Ovary (tissue), 9 donors: Measurements from ENCODE around the gene FXYD4. TPM values are rescaled to one million over a fixed set of nuclear protein-coding genes. Genes with fewer than 3 reads are reported as not detected.

ENCODE experiments used
- DNase-seq, 5 donors: peaks; one replicate each; pipeline ENCODE4 v3.0.0-alpha.2; 2019 to 2020
- H3K27ac ChIP-seq, 2 donors: fragments of 200-600 bp; one replicate each; pipeline versions ENCODE4 v1.5.1 to v1.8.0; 2019 to 2022
- H3K27me3 ChIP-seq: fragments of 200-600 bp; one replicate; pipeline ENCODE4 v1.8.0; 2022
- H3K36me3 ChIP-seq: fragments of 200-600 bp; sonication (generic); one replicate; pipeline ENCODE4 v1.5.1; 2019
- H3K4me1 ChIP-seq: one replicate; pipeline ENCODE4 v1.8.1; 2013; ENCODE audit warnings: mild to moderate bottlenecking, moderate library complexity; ENCODE audit not compliant: insufficient read depth
- H3K4me3 ChIP-seq: fragments of 200-600 bp; sonication (generic); one replicate; pipeline ENCODE4 v1.5.1; 2017
- H3K9me3 ChIP-seq, 2 donors: fragments of 200-600 bp in 1 of 2; sonication (generic) in 1 of 2; one replicate each; pipeline versions ENCODE4 v1.5.1 to v1.8.1; 2013 to 2019; ENCODE audit warnings: mild to moderate bottlenecking in 1 of 2, moderate library complexity in 1 of 2
- EP300 ChIP-seq: sonication (generic); formaldehyde crosslinking; IDR thresholded peaks from one replicate; pipeline ENCODE4 v1.6.1; 2017; ENCODE audit warnings: antibody characterized with exemption
- POLR2A ChIP-seq: fragments of 450-650 bp; IDR thresholded peaks from one replicate; pipeline ENCODE4 v1.6.1; 2017; ENCODE audit warnings: antibody characterized with exemption, mild to moderate bottlenecking, moderate library complexity
- WGBS, 3 donors: extraction: QIAGEN DNeasy Blood & Tissue Kit in 1 of 3; methylation state at CpG; one replicate each; pipeline versions ENCODE4 v1.1.5 to v1.1.7; 2013 to 2017; 5-methylcytosine and 5-hydroxymethylcytosine counted together
- intact Hi-C, 4 donors: fragments of 100-400 bp; cut with DNase I; formaldehyde crosslinking; loops; one replicate each; pipeline versions ENCODE4 v1.11.0 to v1.15.1; 2022 to 2023
- polyA plus RNA-seq, 2 donors: library from polyadenylated mRNA; stranded (reverse); fragments of 200-250 nt in 1 of 2; fragments of 350-450 nt in 1 of 2; fragmentation: Illumina TruSeq in 1 of 2; extraction: RNeasy Lipid Tissue Mini Kit (QIAGEN cat#74804) in 1 of 2; gene quantifications; one replicate each; pipeline ENCODE4 v1.2.3, GENCODE V29; 2013 to 2014
- total RNA-seq, 7 donors: library from RNA; depleted of rRNA in 2 of 7; stranded (reverse); fragments of >200 nt in 2 of 7; fragmentation: NEBNext Ultra II Directional in 3 of 7; extraction: Animal tissue kit (Norgen Biotek cat#: 25700) in 3 of 7; gene quantifications; one replicate each; pipeline versions ENCODE4 v1.1.0 to v1.2.4, GENCODE V29; 2016 to 2023
- TF ChIP-seq, protein P1 (sequence below), 3 donors: fragments of 450-650 bp in 2 of 3; fragments of 200-600 bp in 1 of 3; IDR thresholded peaks; one replicate each; pipeline versions ENCODE4 v1.5.1 to v1.8.0; 2016 to 2022; ENCODE audit warnings: antibody characterized with exemption in 3 of 3, mild to moderate bottlenecking in 1 of 3
- donor health status: DM: no; HTN: no; CAD: no; lungs with moderate emphysema.
- donor health status: DM: no; HTN: no; CAD: no.
- donor health status: Bipolar disorder and iron deficiency.
- donor health status: DM: yes; HTN: yes; CAD: no.
- donor health status: DM: no; HTN: no; CAD: no.
- donor health status: DM: yes; HTN: yes; CAD: no.

Gene FXYD4
- total and polyA plus RNA-seq, 9 donors, result not detected

DNA sequence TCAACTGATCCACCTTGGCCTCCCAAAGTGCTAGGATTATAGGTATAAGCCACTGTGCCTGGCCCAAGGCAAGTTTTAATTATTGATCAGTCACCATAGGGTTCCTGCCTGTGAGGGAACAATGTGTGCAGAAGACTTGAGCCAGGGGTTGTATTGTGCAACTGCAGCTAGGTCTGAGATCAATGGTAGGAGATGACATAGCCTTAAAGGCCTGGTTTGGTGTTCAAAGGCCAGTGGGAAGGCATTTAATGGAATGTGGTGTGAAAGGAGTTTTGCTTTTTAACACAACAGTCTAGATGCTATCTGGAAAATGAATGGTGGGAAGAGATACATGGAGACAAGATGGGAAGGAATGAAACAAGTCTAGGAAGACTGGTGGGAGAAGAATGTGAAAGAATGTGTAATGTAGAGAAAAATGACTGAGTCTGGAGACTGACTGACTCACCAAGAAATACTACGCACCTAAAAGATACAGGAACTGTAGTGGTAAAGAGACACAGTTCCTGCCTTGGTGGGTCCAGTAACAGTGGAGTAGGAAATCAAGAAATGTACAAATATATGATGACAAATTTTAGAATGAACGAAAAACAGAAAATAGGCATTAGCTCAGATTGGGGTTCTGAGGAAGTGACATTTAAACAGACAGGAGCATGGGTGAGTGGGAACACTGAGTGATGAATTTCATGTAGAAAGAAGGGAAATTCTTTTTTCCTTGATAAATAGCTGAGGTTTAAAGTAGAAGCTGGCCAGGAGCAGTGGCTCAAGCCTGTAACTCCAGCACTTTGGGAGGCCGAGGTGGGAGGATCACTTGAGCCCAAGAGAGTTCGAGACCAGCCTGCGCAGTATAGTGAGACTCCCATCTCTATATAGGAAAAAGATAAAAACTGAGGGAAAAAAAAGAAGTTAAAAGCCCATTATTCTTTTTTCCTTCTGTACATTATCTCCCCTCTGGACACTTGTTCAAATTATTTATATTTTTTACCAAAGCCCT lies 28.2 kb downstream of the FXYD4 start:
- Histone ChIP-seq H3K36me3 (no peaks in the 10 kb centered on the region), H3K27ac (no peak overlapping the region), H3K4me1 (peaks cover 23% of the 10 kb centered on the region), H3K9me3 (no peaks in the 10 kb centered on the region), H3K27me3 (no peaks in the 10 kb centered on the region), H3K4me3 (no peak overlapping the region)
- intact Hi-C loops, result loop anchor here in 1 of 4 donors (5.0 kb wide), 1 partner anchor 38 kb away; the partner anchor contains the start of gene ZNF487
- TF ChIP-seq POLR2A (no peak), EP300 (no peak)
- TF ChIP-seq, protein P1, sequence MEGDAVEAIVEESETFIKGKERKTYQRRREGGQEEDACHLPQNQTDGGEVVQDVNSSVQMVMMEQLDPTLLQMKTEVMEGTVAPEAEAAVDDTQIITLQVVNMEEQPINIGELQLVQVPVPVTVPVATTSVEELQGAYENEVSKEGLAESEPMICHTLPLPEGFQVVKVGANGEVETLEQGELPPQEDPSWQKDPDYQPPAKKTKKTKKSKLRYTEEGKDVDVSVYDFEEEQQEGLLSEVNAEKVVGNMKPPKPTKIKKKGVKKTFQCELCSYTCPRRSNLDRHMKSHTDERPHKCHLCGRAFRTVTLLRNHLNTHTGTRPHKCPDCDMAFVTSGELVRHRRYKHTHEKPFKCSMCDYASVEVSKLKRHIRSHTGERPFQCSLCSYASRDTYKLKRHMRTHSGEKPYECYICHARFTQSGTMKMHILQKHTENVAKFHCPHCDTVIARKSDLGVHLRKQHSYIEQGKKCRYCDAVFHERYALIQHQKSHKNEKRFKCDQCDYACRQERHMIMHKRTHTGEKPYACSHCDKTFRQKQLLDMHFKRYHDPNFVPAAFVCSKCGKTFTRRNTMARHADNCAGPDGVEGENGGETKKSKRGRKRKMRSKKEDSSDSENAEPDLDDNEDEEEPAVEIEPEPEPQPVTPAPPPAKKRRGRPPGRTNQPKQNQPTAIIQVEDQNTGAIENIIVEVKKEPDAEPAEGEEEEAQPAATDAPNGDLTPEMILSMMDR (IDR thresholded peaks at IDR 0.05), result no peak
- 88 to 92% (median 92%) methylated on average over 5 of the region's 5 CpGs for WGBS, 3 donors
- no peak for DNase-seq

DNA sequence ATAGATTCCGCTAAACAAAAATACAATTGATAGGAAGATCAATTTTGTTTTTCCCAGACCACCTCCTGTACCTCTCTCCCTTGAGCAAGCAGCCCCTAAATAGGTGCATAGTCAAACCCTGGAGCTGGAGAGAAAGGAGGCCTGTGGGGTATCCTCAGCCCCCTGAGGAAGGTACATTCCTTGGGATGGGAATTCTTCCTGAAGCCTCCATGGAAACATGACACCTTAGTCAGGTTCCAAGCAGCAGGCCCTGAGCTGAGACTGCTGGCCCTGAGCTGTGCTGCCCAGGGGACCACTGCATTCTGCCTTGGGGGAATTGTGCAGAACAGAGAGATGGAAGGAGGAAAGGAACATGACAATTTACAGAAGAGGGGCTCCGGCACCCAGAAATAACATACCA lies 30.2 kb downstream of the FXYD4 start:
- peak in 1 of 5 donors; percentile 5 for DNase-seq
- Histone ChIP-seq H3K27me3 (no peaks in the 10 kb centered on the region), H3K27ac (no peak overlapping the region), H3K4me1 (peaks cover 19% of the 10 kb centered on the region), H3K9me3 (no peaks in the 10 kb centered on the region), H3K36me3 (no peaks in the 10 kb centered on the region), H3K4me3 (no peak overlapping the region)
- 62 to 97% (median 88%) methylated on average over 2 of the region's 2 CpGs for whole genome bisulfite sequencing, 3 donors
- TF ChIP-seq EP300 (no peak), POLR2A (no peak)
- TF ChIP-seq, protein P1 (IDR thresholded peaks at IDR 0.05), result no peak
- intact Hi-C loops, result no loop called here

DNA sequence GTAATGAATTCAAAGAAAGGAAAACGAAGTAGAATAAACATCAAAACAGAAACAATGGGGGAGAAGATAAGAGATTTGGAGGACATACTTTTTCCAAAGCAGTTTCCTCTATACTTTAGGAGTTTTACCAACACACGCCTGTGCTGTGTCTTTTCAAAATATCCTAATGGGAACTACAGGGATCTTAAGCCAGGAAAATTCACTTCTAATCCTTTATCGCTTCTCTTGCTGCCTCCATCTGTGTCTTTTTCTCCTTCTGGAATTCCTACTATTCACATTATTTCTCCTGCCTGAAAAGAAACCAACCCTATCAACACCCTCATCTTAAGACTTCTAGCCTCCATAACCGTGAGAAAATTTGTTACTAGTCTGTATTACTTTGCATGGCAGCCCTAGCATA lies 30.7 kb downstream of the FXYD4 start:
- H3K27me3 ChIP-seq, result no peaks in the 10 kb centered on the region
- no peak for DNase-seq
- no peaks in the 10 kb centered on the region for H3K36me3 ChIP-seq
- no peak for TF ChIP-seq EP300
- TF ChIP-seq, protein P1 (IDR thresholded peaks at IDR 0.05), result no peak
- no peak for TF ChIP-seq POLR2A
- H3K4me1 ChIP-seq, result peaks cover 19% of the 10 kb centered on the region
- no peak overlapping the region for H3K4me3 ChIP-seq
- H3K9me3 ChIP-seq, result no peaks in the 10 kb centered on the region
- 22 to 43% (median 30%) methylated on average over 4 of the region's 4 CpGs for WGBS, 3 donors
- intact Hi-C loops, result no loop called here
- H3K27ac ChIP-seq, result no peak overlapping the region

DNA sequence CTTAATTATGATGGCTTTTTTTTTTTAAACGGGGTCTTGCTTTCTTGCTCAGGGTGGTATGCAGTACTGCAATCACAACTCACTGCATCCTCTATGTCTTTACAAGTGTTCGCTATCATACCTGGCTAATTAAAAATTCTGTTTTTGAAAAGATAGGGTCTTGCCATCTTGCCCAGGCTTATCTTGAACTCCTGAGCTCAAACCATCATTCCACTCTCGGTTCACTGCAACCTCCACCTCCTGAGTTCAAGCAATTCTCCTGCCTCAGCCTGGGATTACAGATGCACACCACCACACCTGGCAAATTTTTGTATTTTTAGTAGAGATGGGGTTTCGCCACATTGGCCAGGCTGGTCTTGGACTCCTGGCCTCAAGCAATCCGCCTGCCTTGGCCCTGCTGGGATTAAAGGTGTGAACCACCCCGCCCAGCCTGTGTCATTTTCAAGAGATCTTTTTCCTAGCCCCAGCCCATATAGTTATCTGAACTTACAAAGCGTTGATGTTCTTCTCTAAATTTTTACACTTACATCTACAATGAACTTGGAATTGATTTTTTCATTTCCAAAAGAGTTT lies 31.5 kb downstream of the FXYD4 start:
- TF ChIP-seq, protein P1 (IDR thresholded peaks at IDR 0.05), result no peak
- no peak for TF ChIP-seq EP300
- TF ChIP-seq POLR2A, result no peak
- 82 to 85% (median 82%) methylated on average over 7 of the region's 7 CpGs for WGBS, 3 donors
- H3K4me3 ChIP-seq, result no peak overlapping the region
- H3K36me3 ChIP-seq, result no peaks in the 10 kb centered on the region
- intact Hi-C loops, result no loop called here
- no peak overlapping the region for H3K27ac ChIP-seq
- peaks cover 18% of the 10 kb centered on the region for H3K4me1 ChIP-seq
- no peaks in the 10 kb centered on the region for H3K9me3 ChIP-seq
- peak in 1 of 5 donors; percentile 7 for DNase-seq
- no peaks in the 10 kb centered on the region for H3K27me3 ChIP-seq
